ENCODE results near the gene TBCD. TPM values are rescaled to one million over a fixed set of nuclear protein-coding genes. Genes with fewer than 3 reads are reported as not detected.
A peak's percentile ranks its signal among the peaks of the same experiment; 100 is the strongest.

TBCD gene
- total RNA-seq, 1 donor from 2014 or later = 31.8 TPM

DNA sequence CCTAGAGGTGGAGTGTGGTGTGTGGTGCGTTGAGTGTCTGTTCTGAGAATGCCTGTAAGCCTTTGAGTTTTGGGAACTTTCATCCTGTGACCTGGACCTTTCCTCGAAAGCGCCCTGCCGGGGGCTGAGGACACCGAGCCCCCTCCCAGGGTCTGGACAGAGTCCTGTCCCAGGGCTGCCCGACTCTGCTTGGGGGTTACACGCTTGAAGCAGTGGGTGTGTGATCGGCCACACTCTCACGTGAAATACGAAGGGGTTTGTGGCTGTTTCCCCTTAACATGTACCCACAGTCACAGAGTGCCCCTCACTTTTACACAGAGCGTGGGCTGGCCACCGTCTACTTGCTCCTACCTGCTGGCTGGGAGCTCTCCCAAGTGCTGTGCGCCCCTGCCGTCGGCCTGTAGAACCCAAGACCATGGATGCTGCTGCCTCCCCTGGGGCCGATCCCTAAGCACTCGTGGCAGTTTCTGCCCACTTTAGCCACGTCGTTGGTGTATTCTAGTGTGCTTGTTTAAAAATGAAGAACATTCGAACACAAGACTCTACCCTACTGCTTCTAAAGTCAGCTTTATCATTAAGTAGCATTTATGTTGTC, 81.1 kb downstream of the TBCD start:
- Histone ChIP-seq H2AFZ (ENCODE audit: low read depth, low read length) (no peak overlapping the region), H3K4me3 (ENCODE audit: insufficient read depth, low read depth, low read length) (no peak overlapping the region), H3K36me3 (ENCODE audit: insufficient read depth, low read length) (no peaks in the 10 kb centered on the region), H3K4me2 (ENCODE audit: low read length) (no peak overlapping the region), H3K79me2 (ENCODE audit: insufficient read depth, low read length) (no peaks in the 10 kb centered on the region), H3K9ac (ENCODE audit: low read length) (no peak overlapping the region), H3K4me1 (ENCODE audit: insufficient read depth, low read length) (no peaks in the 10 kb centered on the region), H3K27me3 (ENCODE audit: insufficient read depth, low read length) (no peaks in the 10 kb centered on the region), H3K27ac (ENCODE audit: low read depth, low read length) (no peak overlapping the region), H4K20me1 (ENCODE audit: insufficient read depth, low read length) (no peaks in the 10 kb centered on the region), H3K9me3 (ENCODE audit: insufficient read depth, low read depth, low read length) (no peaks in the 10 kb centered on the region)
- no peaks in the 10 kb centered on the region for H3K9me3 Mint-ChIP-seq (ENCODE audit: unreplicated experiment)
- H3K36me3 Mint-ChIP-seq (ENCODE audit: low read depth, unreplicated experiment) = peaks cover 15% of the 10 kb centered on the region
- DNase-seq (ENCODE audit: low read depth) (no peak), FAIRE-seq (no peak)
- H3K4me3 Mint-ChIP-seq (ENCODE audit: unreplicated experiment) = no peak overlapping the region
- H3K27ac Mint-ChIP-seq (ENCODE audit: unreplicated experiment) = no peak overlapping the region
- peaks cover 7% of the 10 kb centered on the region for H3K4me1 Mint-ChIP-seq (ENCODE audit: low read depth, unreplicated experiment)
- no peak for TF ChIP-seq EZH2 (IDR thresholded peaks at IDR 0.05; ENCODE audit: insufficient read depth, low read length)
- TF ChIP-seq, protein P1, sequence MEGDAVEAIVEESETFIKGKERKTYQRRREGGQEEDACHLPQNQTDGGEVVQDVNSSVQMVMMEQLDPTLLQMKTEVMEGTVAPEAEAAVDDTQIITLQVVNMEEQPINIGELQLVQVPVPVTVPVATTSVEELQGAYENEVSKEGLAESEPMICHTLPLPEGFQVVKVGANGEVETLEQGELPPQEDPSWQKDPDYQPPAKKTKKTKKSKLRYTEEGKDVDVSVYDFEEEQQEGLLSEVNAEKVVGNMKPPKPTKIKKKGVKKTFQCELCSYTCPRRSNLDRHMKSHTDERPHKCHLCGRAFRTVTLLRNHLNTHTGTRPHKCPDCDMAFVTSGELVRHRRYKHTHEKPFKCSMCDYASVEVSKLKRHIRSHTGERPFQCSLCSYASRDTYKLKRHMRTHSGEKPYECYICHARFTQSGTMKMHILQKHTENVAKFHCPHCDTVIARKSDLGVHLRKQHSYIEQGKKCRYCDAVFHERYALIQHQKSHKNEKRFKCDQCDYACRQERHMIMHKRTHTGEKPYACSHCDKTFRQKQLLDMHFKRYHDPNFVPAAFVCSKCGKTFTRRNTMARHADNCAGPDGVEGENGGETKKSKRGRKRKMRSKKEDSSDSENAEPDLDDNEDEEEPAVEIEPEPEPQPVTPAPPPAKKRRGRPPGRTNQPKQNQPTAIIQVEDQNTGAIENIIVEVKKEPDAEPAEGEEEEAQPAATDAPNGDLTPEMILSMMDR (IDR thresholded peaks at IDR 0.05; ENCODE audit: insufficient read depth, low read depth, low read length) = no peak
- H3K27me3 Mint-ChIP-seq (ENCODE audit: low read depth, unreplicated experiment) = peaks cover 2% of the 10 kb centered on the region

DNA sequence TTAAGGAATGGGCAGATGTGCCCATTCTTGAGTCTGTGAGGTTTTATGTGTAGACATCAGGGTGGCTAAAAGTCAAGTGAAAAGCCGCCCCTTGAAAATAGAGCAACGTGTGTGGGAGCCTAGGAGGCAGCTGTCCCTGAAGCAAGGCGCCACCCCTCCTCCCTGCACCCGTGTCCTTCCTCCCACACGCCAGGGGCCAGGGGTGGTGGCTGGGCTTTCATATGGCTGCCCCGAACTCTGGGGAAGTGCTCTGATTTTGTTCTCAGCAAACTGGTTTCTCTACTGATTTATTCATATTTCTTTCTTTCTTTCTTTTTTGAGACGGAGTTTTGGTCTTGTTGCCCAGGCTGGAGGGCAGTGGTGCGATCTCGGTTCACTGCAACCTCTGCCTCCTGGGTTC, 83.3 kb downstream of the TBCD start:
- H3K4me1 Mint-ChIP-seq (ENCODE audit: low read depth, unreplicated experiment) = peaks cover 7% of the 10 kb centered on the region
- peaks cover 12% of the 10 kb centered on the region for H3K36me3 Mint-ChIP-seq (ENCODE audit: low read depth, unreplicated experiment)
- TF ChIP-seq, protein P1 (IDR thresholded peaks at IDR 0.05; ENCODE audit: insufficient read depth, low read depth, low read length) = no peak
- TF ChIP-seq EZH2 (IDR thresholded peaks at IDR 0.05; ENCODE audit: insufficient read depth, low read length) = no peak
- DNase-seq (ENCODE audit: low read depth) (no peak), FAIRE-seq (no peak)
- H4K20me1 ChIP-seq (ENCODE audit: insufficient read depth, low read length) = no peaks in the 10 kb centered on the region
- no peak overlapping the region for H3K9ac ChIP-seq (ENCODE audit: low read length)
- H3K27ac Mint-ChIP-seq (ENCODE audit: unreplicated experiment) = no peak overlapping the region
- H3K36me3 ChIP-seq (ENCODE audit: insufficient read depth, low read length) = no peaks in the 10 kb centered on the region
- no peak overlapping the region for H3K27ac ChIP-seq (ENCODE audit: low read depth, low read length)
- H3K4me1 ChIP-seq (ENCODE audit: insufficient read depth, low read length) = no peaks in the 10 kb centered on the region
- H3K4me2 ChIP-seq (ENCODE audit: low read length) = no peak overlapping the region
- H3K4me3 ChIP-seq (ENCODE audit: insufficient read depth, low read depth, low read length) = no peak overlapping the region
- H3K9me3 Mint-ChIP-seq (ENCODE audit: unreplicated experiment) = no peaks in the 10 kb centered on the region
- H3K9me3 ChIP-seq (ENCODE audit: insufficient read depth, low read depth, low read length) = no peaks in the 10 kb centered on the region
- H3K4me3 Mint-ChIP-seq (ENCODE audit: unreplicated experiment) = no peak overlapping the region
- no peaks in the 10 kb centered on the region for H3K79me2 ChIP-seq (ENCODE audit: insufficient read depth, low read length)
- peaks cover 2% of the 10 kb centered on the region for H3K27me3 Mint-ChIP-seq (ENCODE audit: low read depth, unreplicated experiment)
- no peak overlapping the region for H2AFZ ChIP-seq (ENCODE audit: low read depth, low read length)
- no peaks in the 10 kb centered on the region for H3K27me3 ChIP-seq (ENCODE audit: insufficient read depth, low read length)

DNA sequence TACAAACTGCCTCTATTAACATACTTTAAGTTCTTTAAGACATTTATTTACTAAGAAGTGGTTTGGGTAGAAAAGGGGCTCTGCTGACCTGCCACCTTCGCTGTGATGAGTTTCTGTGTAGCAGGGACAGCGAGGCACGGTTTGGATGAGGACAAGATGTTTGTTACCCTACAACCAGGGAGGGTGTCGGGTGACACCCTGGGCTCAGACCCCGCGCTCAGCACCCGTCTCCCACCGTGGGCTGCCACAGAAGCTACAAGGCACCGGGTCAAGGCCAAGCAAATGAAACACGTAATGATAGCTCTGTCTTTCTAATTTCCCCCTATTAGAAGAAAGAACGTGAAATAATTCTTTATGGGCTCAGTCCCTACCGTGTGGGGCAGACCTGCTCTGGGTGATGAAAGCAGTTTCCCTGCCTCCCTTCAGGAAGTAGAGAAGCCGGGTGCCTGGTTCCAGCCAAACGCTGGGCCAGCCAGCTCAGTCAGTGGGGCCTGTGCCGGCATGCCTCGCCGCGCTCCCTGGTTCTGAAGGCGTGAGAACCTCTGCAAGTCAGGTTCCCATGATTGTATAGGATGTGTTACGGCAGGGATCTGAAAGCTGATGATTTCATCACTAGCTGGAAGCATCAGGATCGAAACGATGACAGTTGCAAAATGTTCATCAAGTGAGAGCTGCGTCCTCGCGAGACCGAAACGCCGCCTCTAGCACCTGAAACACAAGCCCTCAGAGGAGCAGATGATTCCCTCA, 84.1 kb downstream of the TBCD start:
- H3K9me3 Mint-ChIP-seq (ENCODE audit: unreplicated experiment) = no peaks in the 10 kb centered on the region
- no peak overlapping the region for H3K4me3 ChIP-seq (ENCODE audit: insufficient read depth, low read depth, low read length)
- no peaks in the 10 kb centered on the region for H3K9me3 ChIP-seq (ENCODE audit: insufficient read depth, low read depth, low read length)
- H3K9ac ChIP-seq (ENCODE audit: low read length) = no peak overlapping the region
- no peaks in the 10 kb centered on the region for H4K20me1 ChIP-seq (ENCODE audit: insufficient read depth, low read length)
- no peaks in the 10 kb centered on the region for H3K27me3 ChIP-seq (ENCODE audit: insufficient read depth, low read length)
- peak overlapping the region; percentile 69 for H3K27ac Mint-ChIP-seq (ENCODE audit: unreplicated experiment)
- no peak for FAIRE-seq
- peaks cover 2% of the 10 kb centered on the region for H3K27me3 Mint-ChIP-seq (ENCODE audit: low read depth, unreplicated experiment)
- no peaks in the 10 kb centered on the region for H3K4me1 ChIP-seq (ENCODE audit: insufficient read depth, low read length)
- no peak overlapping the region for H3K4me2 ChIP-seq (ENCODE audit: low read length)
- TF ChIP-seq EZH2 (IDR thresholded peaks at IDR 0.05; ENCODE audit: insufficient read depth, low read length) = no peak
- TF ChIP-seq, protein P1 (IDR thresholded peaks at IDR 0.05; ENCODE audit: insufficient read depth, low read depth, low read length) = no peak
- peaks cover 7% of the 10 kb centered on the region for H3K4me1 Mint-ChIP-seq (ENCODE audit: low read depth, unreplicated experiment)
- H3K4me3 Mint-ChIP-seq (ENCODE audit: unreplicated experiment) = no peak overlapping the region
- no peaks in the 10 kb centered on the region for H3K36me3 ChIP-seq (ENCODE audit: insufficient read depth, low read length)
- H2AFZ ChIP-seq (ENCODE audit: low read depth, low read length) = no peak overlapping the region
- no peaks in the 10 kb centered on the region for H3K79me2 ChIP-seq (ENCODE audit: insufficient read depth, low read length)
- H3K27ac ChIP-seq (ENCODE audit: low read depth, low read length) = no peak overlapping the region
- DNase-seq (ENCODE audit: low read depth) = no peak
- peaks cover 12% of the 10 kb centered on the region for H3K36me3 Mint-ChIP-seq (ENCODE audit: low read depth, unreplicated experiment)
